GM12878 (cell line): ENCODE results near the gene FXYD4. TPM values are rescaled to one million over a fixed set of nuclear protein-coding genes. Genes with fewer than 3 reads are reported as not detected.

Experiments used
- ATAC-seq: fragments of 200-7000 bp; cut with Tn5 transposase; 3 replicates; pipeline ENCODE4 v1.9.1; 2020; ENCODE audit warnings: mild to moderate bottlenecking, moderate library complexity
- BruUV-seq: library from RNA; stranded (reverse); fragments of 400-500 nt; replicated peaks from 2 replicates; lab custom pipeline; 2021; lab: Mats Ljungman, UMichigan
- CTCF ChIA-PET: fragments of 300-600 bp; sonication (Branson Sonifier 250); formaldehyde crosslinking; extraction: SDS; loops from one replicate; lab custom pipeline; 2021; ENCODE audit warnings: inconsistent platforms; lab: Yijun Ruan, JAX
- POLR2A ChIA-PET: fragments of 350-600 bp; formaldehyde crosslinking; extraction: SDS; loops from one replicate; lab custom pipeline; 2021; ENCODE audit warnings: inconsistent platforms; lab: Charles Lee
- RAD21 ChIA-PET: fragments of 300-600 bp; sonication (Branson Sonifier 250); formaldehyde crosslinking; loops from one replicate; lab custom pipeline; 2023; ENCODE audit warnings: antibody characterized with exemption; ENCODE audit not compliant: unreplicated experiment; lab: Charles Lee
- SMC1A ChIA-PET: fragments of 300-600 bp; sonication (Branson Sonifier 250); formaldehyde crosslinking; loops from one replicate; lab custom pipeline; 2023; ENCODE audit not compliant: unreplicated experiment, uncharacterized antibody; lab: Charles Lee
- DNase-seq: peaks from one replicate; pipeline ENCODE4 v3.0.0-alpha.2; 2011; ENCODE audit warnings: low read depth, low spot score
- FAIRE-seq: peaks from 3 replicates; lab custom pipeline; 2011; peaks lifted over from hg19 to GRCh38; lab: Jason Lieb, UNC
- H2AFZ ChIP-seq: 2 replicates; pipeline ENCODE4 v1.6.0; 2011; ENCODE audit warnings: low read depth, low read length, control low read depth; ENCODE audit not compliant: control insufficient read depth
- H3K27ac ChIP-seq: 2 replicates; pipeline ENCODE4 v1.5.1; 2011; ENCODE audit warnings: control low read depth; ENCODE audit not compliant: control insufficient read depth, insufficient read depth
- H3K27me3 ChIP-seq, 2 experiments: replicated peaks in 1 of 2; 2 replicates each; pipeline versions ENCODE4 v1.6.0 to v1.6.1; 2011; ENCODE audit warnings: low read length in 1 of 2; ENCODE audit not compliant: control insufficient read depth in 2 of 2, insufficient read depth in 2 of 2
- H3K36me3 ChIP-seq, 2 experiments: 2 replicates each; pipeline ENCODE4 v1.5.1; 2011; ENCODE audit warnings: low read length in 1 of 2; ENCODE audit not compliant: control insufficient read depth in 2 of 2, insufficient read depth in 2 of 2
- H3K4me1 ChIP-seq: 2 replicates; pipeline ENCODE4 v1.6.1; 2011; ENCODE audit warnings: mild to moderate bottlenecking, low read length, moderate library complexity, mixed read lengths; ENCODE audit not compliant: control insufficient read depth, insufficient read depth
- H3K4me2 ChIP-seq: 2 replicates; pipeline ENCODE4 v1.6.0; 2011; ENCODE audit warnings: control low read depth; ENCODE audit not compliant: control insufficient read depth, insufficient read depth
- H3K4me3 ChIP-seq: fragments of 200-600 bp; sonication (generic); 2 replicates; pipeline ENCODE4 v1.5.1; 2016
- H3K79me2 ChIP-seq: 2 replicates; pipeline ENCODE4 v1.6.0; 2011; ENCODE audit warnings: low read length; ENCODE audit not compliant: control insufficient read depth, insufficient read depth
- H3K9ac ChIP-seq: 2 replicates; pipeline ENCODE4 v1.8.0; 2011; ENCODE audit warnings: low read length, control low read depth, mixed read lengths; ENCODE audit not compliant: control insufficient read depth, insufficient read depth
- H3K9me3 ChIP-seq: replicated peaks from 3 replicates; pipeline ENCODE4 v1.5.1; 2011; ENCODE audit warnings: mild to moderate bottlenecking, low read length; ENCODE audit not compliant: control insufficient read depth, insufficient read depth
- H4K20me1 ChIP-seq: 2 replicates; pipeline ENCODE4 v1.6.0; 2011; ENCODE audit not compliant: control insufficient read depth, insufficient read depth
- ETV6 ChIP-seq, 2 experiments: fragments of 450-650 bp in 1 of 2; IDR thresholded peaks in 1 of 2; conservative IDR thresholded peaks in 1 of 2; 2 replicates each; pipeline ENCODE4 v1.6.1; 2014; ENCODE audit warnings: antibody characterized with exemption in 1 of 2, borderline replicate concordance in 1 of 2, low read depth in 1 of 2, mild to moderate bottlenecking in 1 of 2, moderate library complexity in 1 of 2
- JUNB ChIP-seq: IDR thresholded peaks from 2 replicates; pipeline ENCODE4 v1.6.1; 2016; ENCODE audit warnings: antibody characterized with exemption, mild to moderate bottlenecking
- JUND ChIP-seq: IDR thresholded peaks from 2 replicates; pipeline ENCODE4 v1.6.1; 2012; ENCODE audit warnings: low read depth, mild to moderate bottlenecking, low read length, improper control_type of control experiment, moderate library complexity
- KDM1A ChIP-seq: fragments of 200-600 bp; sonication (generic); IDR thresholded peaks from 2 replicates; pipeline ENCODE4 v1.6.1; 2016; ENCODE audit warnings: borderline replicate concordance
- PAX8 ChIP-seq: fragments of 450-650 bp; IDR thresholded peaks from 2 replicates; pipeline ENCODE4 v1.6.1; 2017; ENCODE audit warnings: mild to moderate bottlenecking, moderate library complexity
- RB1 ChIP-seq: fragments of 450-650 bp; formaldehyde crosslinking; IDR thresholded peaks from 2 replicates; pipeline ENCODE4 v1.6.1; 2017; ENCODE audit warnings: mild to moderate bottlenecking, borderline replicate concordance
- RBBP5 ChIP-seq: fragments of 200-600 bp; sonication (generic); conservative IDR thresholded peaks from 2 replicates; pipeline ENCODE4 v1.6.1; 2016
- SPI1 ChIP-seq: IDR thresholded peaks from 2 replicates; pipeline ENCODE4 v1.6.1; 2011; ENCODE audit warnings: low read depth, mild to moderate bottlenecking, low read length, moderate library complexity, borderline replicate concordance; ENCODE audit not compliant: insufficient read depth
- TCF7 ChIP-seq: IDR thresholded peaks from 2 replicates; pipeline ENCODE4 v1.6.1; 2014; ENCODE audit warnings: antibody characterized with exemption, borderline replicate concordance
- ZNF274 ChIP-seq: IDR thresholded peaks from one replicate; pipeline ENCODE4 v1.8.0; 2011; ENCODE audit not compliant: insufficient read length, insufficient read depth
- WGBS: methylation state at CpG from one replicate; pipeline ENCODE4 v1.1.6; 2016; ENCODE audit warnings: low lambda C conversion rate; ENCODE audit not compliant: insufficient replicate concordance, insufficient coverage; ENCODE audit errors: missing lambda C conversion rate; 5-methylcytosine and 5-hydroxymethylcytosine counted together
- in situ Hi-C: fragments of 300-500 bp; cut with MboI; formaldehyde crosslinking; loops from 9 replicates; pipeline ENCODE4 v1.14.3; 2018; ENCODE audit warnings: mixed read lengths
- intact Hi-C: fragments of 100-400 bp; cut with micrococcal nuclease; formaldehyde crosslinking; loops from one replicate; pipeline ENCODE4 v1.14.2; 2022; ENCODE audit not compliant: unreplicated experiment
- polyA plus RNA-seq, 11 experiments: library from polyadenylated mRNA; depleted of rRNA in 4 of 11; unstranded in 6 of 11; stranded (reverse) in 5 of 11; fragments of >200 nt; fragmentation: Nextera tagmentation in 4 of 11; fragmentation: Illumina TruSeq in 1 of 11; extraction: Ambion mirVana in 4 of 11; extraction: Trizol in 1 of 11; gene quantifications; 1 replicate in 1 of 11; 2 replicates in 10 of 11; pipeline versions ENCODE4 v1.2.1 to v1.2.3, GENCODE V29; 2011 to 2016; ENCODE audit warnings: inconsistent platforms in 2 of 11, missing spikeins in 2 of 11, low read depth in 1 of 11
- total RNA-seq, 4 experiments: library from RNA; depleted of rRNA in 3 of 4; stranded (reverse); fragments of >200 nt in 3 of 4; fragmentation: Illumina TruSeq in 1 of 4; extraction: Trizol in 1 of 4; gene quantifications; 2 replicates each; pipeline versions ENCODE4 v1.2.1 to v1.2.3, GENCODE V29; 2013 to 2021
- TF ChIP-seq, protein P1 (sequence below): IDR thresholded peaks from 2 replicates; pipeline ENCODE4 v1.6.1; 2011; ENCODE audit warnings: borderline replicate concordance, low read depth, mild to moderate bottlenecking, moderate library complexity, mixed read lengths, low read length; ENCODE audit not compliant: insufficient read depth; ENCODE audit errors: extremely low read length
- TF ChIP-seq, protein P2 (sequence below): fragments of 450-650 bp; IDR thresholded peaks from 2 replicates; pipeline ENCODE4 v1.6.1; 2014; ENCODE audit warnings: mild to moderate bottlenecking

Gene FXYD4
- total and polyA plus RNA-seq, 10 of the 15 experiments (the other 5 are each of a cell fraction or from before 2014, with no cell fraction given), result not detected

DNA sequence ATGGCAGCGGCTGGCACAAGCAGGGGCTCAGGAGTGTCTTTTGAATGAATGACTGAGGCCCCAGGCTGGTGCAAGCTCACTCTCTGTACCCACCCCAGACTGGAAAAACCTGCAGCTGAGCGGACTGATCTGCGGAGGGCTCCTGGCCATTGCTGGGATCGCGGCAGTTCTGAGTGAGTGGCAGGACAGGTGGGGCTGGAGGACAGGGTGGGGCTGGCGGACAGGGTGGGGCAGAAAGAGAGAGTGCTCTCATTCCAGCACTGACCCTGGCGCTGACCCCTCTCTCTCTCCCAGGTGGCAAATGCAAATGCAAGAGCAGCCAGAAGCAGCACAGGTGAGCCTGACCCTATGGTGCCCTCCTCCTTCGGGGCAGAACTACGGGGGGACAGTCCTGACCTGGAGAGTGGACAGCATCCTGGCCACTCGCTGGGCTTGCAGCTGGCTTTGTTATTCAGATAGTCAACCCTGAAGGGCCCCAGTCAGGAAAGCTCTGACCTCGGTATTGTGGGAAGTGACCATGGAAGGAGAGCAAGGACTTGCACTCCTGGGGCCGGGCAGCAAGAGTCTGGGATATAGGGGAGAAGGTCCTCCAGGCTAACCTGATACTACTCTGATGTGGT, 4.1 kb downstream of the FXYD4 start:
- DNase-seq (no peak), ATAC-seq (no peak), FAIRE-seq (no peak)
- TF ChIP-seq RB1, result no peak
- no peak for TF ChIP-seq JUNB
- no peak for TF ChIP-seq TCF7
- TF ChIP-seq, protein P1, sequence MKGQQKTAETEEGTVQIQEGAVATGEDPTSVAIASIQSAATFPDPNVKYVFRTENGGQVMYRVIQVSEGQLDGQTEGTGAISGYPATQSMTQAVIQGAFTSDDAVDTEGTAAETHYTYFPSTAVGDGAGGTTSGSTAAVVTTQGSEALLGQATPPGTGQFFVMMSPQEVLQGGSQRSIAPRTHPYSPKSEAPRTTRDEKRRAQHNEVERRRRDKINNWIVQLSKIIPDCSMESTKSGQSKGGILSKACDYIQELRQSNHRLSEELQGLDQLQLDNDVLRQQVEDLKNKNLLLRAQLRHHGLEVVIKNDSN, result no peak
- TF ChIP-seq ZNF274, result no peak
- no peak for TF ChIP-seq KDM1A
- TF ChIP-seq SPI1, result no peak
- TF ChIP-seq, protein P2, sequence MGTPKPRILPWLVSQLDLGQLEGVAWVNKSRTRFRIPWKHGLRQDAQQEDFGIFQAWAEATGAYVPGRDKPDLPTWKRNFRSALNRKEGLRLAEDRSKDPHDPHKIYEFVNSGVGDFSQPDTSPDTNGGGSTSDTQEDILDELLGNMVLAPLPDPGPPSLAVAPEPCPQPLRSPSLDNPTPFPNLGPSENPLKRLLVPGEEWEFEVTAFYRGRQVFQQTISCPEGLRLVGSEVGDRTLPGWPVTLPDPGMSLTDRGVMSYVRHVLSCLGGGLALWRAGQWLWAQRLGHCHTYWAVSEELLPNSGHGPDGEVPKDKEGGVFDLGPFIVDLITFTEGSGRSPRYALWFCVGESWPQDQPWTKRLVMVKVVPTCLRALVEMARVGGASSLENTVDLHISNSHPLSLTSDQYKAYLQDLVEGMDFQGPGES, result no peak
- no peak for TF ChIP-seq JUND
- TF ChIP-seq ETV6 (conservative IDR thresholded peaks at IDR 0.05 in 1 of 2, IDR thresholded peaks at IDR 0.05 in 1 of 2; ENCODE audit: borderline replicate concordance in 1 of 2, low read depth in 1 of 2), result no peak
- TF ChIP-seq PAX8, result no peak
- TF ChIP-seq RBBP5, result no peak
- Histone ChIP-seq H3K4me3 (no peak overlapping the region), H3K27me3 (no peaks in the 10 kb centered on the region; a peak in 1 of 4 replicates), H3K9ac (no peak overlapping the region), H3K4me2 (no peak overlapping the region), H3K4me1 (no peaks in the 10 kb centered on the region), H3K79me2 (no peaks in the 10 kb centered on the region), H3K9me3 (no peaks in the 10 kb centered on the region), H3K27ac (no peak overlapping the region), H3K36me3 (no peaks in the 10 kb centered on the region), H4K20me1 (no peaks in the 10 kb centered on the region), H2AFZ (no peak overlapping the region)
- POLR2A ChIA-PET, result interaction anchor here (0.7 kb wide), 1 partner anchor 10 kb away, joined by 6 read pairs; no protein-coding TSS in a partner anchor
- SMC1A ChIA-PET, result no interaction called here
- no TSS peak for BruUV-seq
- RAD21 ChIA-PET, result no interaction called here
- in situ Hi-C loops (loop anchor here (25.0 kb wide), 2 partner anchors 88 to 588 kb away; partner anchors contain the start of gene BMS1), intact Hi-C loops (no loop called here)
- CTCF ChIA-PET, result interaction anchor here (0.6 kb wide), 1 partner anchor 404 kb away, joined by 3 read pairs; no protein-coding TSS in a partner anchor
- WGBS, result 65% methylated on average over 12 of the region's 12 CpGs
